ENCODE data around the gene ACOT4.

DNA sequence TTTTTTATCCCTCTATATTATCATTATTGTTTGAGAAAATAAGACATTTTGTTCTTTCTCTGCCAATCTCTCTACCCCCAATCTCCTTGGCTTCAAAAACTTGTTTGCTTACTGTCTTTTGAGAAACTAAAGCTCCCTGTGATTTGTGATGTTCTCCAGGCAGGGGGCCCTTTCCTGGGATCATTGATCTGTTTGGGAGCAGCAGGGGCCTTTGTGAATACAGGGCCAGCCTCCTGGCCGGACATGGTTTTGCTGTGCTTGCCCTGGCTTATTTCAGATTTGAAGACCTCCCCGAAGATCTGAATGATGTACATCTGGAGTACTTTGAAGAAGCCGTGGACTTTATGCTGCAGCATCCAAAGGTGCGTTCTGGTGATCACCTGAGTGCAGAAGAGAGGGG lies 25.2 kb downstream of the ACOT4 start:
- TF ChIP-seq, protein P1, sequence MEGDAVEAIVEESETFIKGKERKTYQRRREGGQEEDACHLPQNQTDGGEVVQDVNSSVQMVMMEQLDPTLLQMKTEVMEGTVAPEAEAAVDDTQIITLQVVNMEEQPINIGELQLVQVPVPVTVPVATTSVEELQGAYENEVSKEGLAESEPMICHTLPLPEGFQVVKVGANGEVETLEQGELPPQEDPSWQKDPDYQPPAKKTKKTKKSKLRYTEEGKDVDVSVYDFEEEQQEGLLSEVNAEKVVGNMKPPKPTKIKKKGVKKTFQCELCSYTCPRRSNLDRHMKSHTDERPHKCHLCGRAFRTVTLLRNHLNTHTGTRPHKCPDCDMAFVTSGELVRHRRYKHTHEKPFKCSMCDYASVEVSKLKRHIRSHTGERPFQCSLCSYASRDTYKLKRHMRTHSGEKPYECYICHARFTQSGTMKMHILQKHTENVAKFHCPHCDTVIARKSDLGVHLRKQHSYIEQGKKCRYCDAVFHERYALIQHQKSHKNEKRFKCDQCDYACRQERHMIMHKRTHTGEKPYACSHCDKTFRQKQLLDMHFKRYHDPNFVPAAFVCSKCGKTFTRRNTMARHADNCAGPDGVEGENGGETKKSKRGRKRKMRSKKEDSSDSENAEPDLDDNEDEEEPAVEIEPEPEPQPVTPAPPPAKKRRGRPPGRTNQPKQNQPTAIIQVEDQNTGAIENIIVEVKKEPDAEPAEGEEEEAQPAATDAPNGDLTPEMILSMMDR (IDR thresholded peaks at IDR 0.05) = no peak
- TF ChIP-seq POLR2A (IDR thresholded peaks at IDR 0.05) = no peak
